Activated T-cell treated with anti-CD3 and anti-CD28 coated beads, Interleukin-2, amount 50 U/mL, for 1 hour (primary cell): Measurements from ENCODE around the gene ATG2A.

ENCODE experiments used
- DNase-seq: peaks from one replicate; pipeline ENCODE4 v3.0.0-alpha.2; 2020

ATG2A gene

GRCh38 chr11:64916775-64917662 lies at the start of gene ATG2A:
TSS of gene ATG2A (minus strand) at chr11:64917209. CDS start at chr11:64917135, 74 bp downstream.
- DNase-seq, result peak; percentile 98

- DNase-seq, result no peak
Observed at GRCh38 chr11:64963072-64963631, 46.1 kb upstream of the ATG2A start.

- DNase-seq, result no peak
Observed at GRCh38 chr11:64960719-64961118, 43.7 kb upstream of the ATG2A start.

- no peak for DNase-seq
Observed at GRCh38 chr11:64959498-64959897, 42.5 kb upstream of the ATG2A start.

GRCh38 chr11:64954201-64954600 lies 37.2 kb upstream of the ATG2A start:
- no peak for DNase-seq

GRCh38 chr11:64951529-64951928 lies 34.5 kb upstream of the ATG2A start:
- no peak for DNase-seq

GRCh38 chr11:64947208-64947814 lies 30.3 kb upstream of the ATG2A start:
- DNase-seq, result no peak

- no peak for DNase-seq
Observed at GRCh38 chr11:64936539-64936938, 19.5 kb upstream of the ATG2A start.

GRCh38 chr11:64935359-64936081 lies 18.5 kb upstream of the ATG2A start, which contains the start of gene GPHA2:
TSS of gene GPHA2 (minus strand) at chr11:64935893. CDS start at chr11:64935460, 433 bp downstream.
- DNase-seq, result no peak

- DNase-seq, result no peak
Observed at GRCh38 chr11:64934682-64935358, 17.8 kb upstream of the ATG2A start.

- no peak for DNase-seq
Observed at GRCh38 chr11:64933935-64934681, 17.1 kb upstream of the ATG2A start.

- no peak for DNase-seq
Observed at GRCh38 chr11:64933213-64933934, 16.4 kb upstream of the ATG2A start.

GRCh38 chr11:64932324-64932723 lies 15.3 kb upstream of the ATG2A start:
- no peak for DNase-seq

GRCh38 chr11:64931290-64931689 lies 14.3 kb upstream of the ATG2A start:
- DNase-seq, result no peak

GRCh38 chr11:64930340-64930739 lies 13.3 kb upstream of the ATG2A start:
- no peak for DNase-seq

- no peak for DNase-seq
Observed at GRCh38 chr11:64929625-64930024, 12.6 kb upstream of the ATG2A start.

GRCh38 chr11:64928957-64929356 lies 11.9 kb upstream of the ATG2A start:
- DNase-seq, result no peak

- DNase-seq, result no peak
Observed at GRCh38 chr11:64926689-64927088, 9.7 kb upstream of the ATG2A start.

- DNase-seq, result no peak
Observed at GRCh38 chr11:64925536-64926436, 8.8 kb upstream of the ATG2A start.

GRCh38 chr11:64924910-64925284 lies 7.9 kb upstream of the ATG2A start:
- DNase-seq, result no peak
